ENCODE data around the gene CLEC11A.

DNA sequence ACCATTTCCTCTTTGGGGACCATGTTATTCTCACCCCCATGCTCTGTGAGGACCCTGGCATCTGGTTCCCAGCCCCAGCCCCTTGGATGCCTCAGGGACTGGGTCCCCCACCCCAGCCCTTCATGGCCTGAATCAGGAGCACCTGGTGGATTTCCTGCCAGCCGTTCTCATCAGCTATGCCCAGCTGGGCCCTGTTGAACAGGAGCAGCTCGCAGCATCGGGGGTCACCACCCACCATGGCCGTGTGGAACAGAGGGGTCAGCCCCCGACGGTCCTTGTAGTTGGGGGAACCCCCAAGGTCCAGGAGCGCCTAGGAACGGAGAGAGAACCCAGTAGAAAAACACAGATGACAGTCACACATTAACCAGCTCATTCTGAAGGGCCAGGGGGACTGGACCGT lies 11.4 kb upstream of the CLEC11A start:
- no peak for TF ChIP-seq FOXM1 (IDR thresholded peaks at IDR 0.05; ENCODE audit: borderline replicate concordance)
- TF ChIP-seq SUZ12 (IDR thresholded peaks at IDR 0.05), result no peak
- no peak for TF ChIP-seq HDGF (IDR thresholded peaks at IDR 0.05; ENCODE audit: borderline replicate concordance)
- TF ChIP-seq BHLHE40 (IDR thresholded peaks at IDR 0.05; ENCODE audit: borderline replicate concordance), result no peak
- no peak for TF ChIP-seq SP1 (IDR thresholded peaks at IDR 0.05)
- no peak for TF ChIP-seq LEF1 (IDR thresholded peaks at IDR 0.05; ENCODE audit: borderline replicate concordance)
- no peak for TF ChIP-seq ZNF384 (IDR thresholded peaks at IDR 0.05)
- TF ChIP-seq ELF4 (IDR thresholded peaks at IDR 0.05), result no peak
- no peak for TF ChIP-seq FOXA1 (IDR thresholded peaks at IDR 0.05)
- TF ChIP-seq L3MBTL2 (conservative IDR thresholded peaks at IDR 0.05), result no peak
- TF ChIP-seq TARDBP (IDR thresholded peaks at IDR 0.05), result no peak
- TF ChIP-seq FOXK2 (IDR thresholded peaks at IDR 0.05), result no peak

Measured in HEK293T (cell line).